Skeletal muscle tissue (tissue), 4 donors: ENCODE data around the gene NFIB. TPM values are rescaled to one million over a fixed set of nuclear protein-coding genes. Genes with fewer than 3 reads are reported as not detected.

Experiments used
- H3K27ac ChIP-seq: one replicate; pipeline ENCODE4 v1.7.0; 2013; ENCODE audit warnings: mild to moderate bottlenecking, low read depth, low read length, inconsistent platforms
- H3K27me3 ChIP-seq, 3 donors: one replicate each; pipeline ENCODE4 v1.7.0; 2013; ENCODE audit warnings: low read length in 3 of 3; ENCODE audit not compliant: control insufficient read depth in 3 of 3, insufficient read depth in 3 of 3
- H3K36me3 ChIP-seq, 3 donors: one replicate each; pipeline ENCODE4 v1.7.0; 2013; ENCODE audit warnings: low read length in 3 of 3; ENCODE audit not compliant: control insufficient read depth in 3 of 3, insufficient read depth in 3 of 3
- H3K4me1 ChIP-seq, 3 donors: one replicate each; pipeline ENCODE4 v1.7.0; 2013; ENCODE audit warnings: low read length in 3 of 3, mild to moderate bottlenecking in 3 of 3; ENCODE audit not compliant: control insufficient read depth in 3 of 3, insufficient read depth in 3 of 3
- H3K4me3 ChIP-seq, 3 donors: one replicate each; pipeline ENCODE4 v1.7.0; 2013; ENCODE audit warnings: low read length in 3 of 3
- H3K9ac ChIP-seq, 3 donors: one replicate each; pipeline ENCODE4 v1.7.0; 2013; ENCODE audit warnings: low read length in 3 of 3, mild to moderate bottlenecking in 3 of 3, moderate library complexity in 2 of 3, low read depth in 1 of 3
- H3K9me3 ChIP-seq, 3 donors: one replicate each; pipeline ENCODE4 v1.7.0; 2013; ENCODE audit warnings: low read length in 3 of 3; ENCODE audit not compliant: control insufficient read depth in 3 of 3
- total RNA-seq: library from RNA; depleted of rRNA; stranded (reverse); fragments of >200 nt; gene quantifications from one replicate; pipeline ENCODE4 v1.2.3, GENCODE V29; 2014
- donor health status: Osteomylitis.

Gene NFIB
- total RNA-seq, 1 donor from 2014 or later: 95.0 TPM

GRCh38 chr9:14056316-14056861 lies 257.6 kb downstream of the NFIB start:
- Histone ChIP-seq H3K4me1 (peaks cover 0 to 2% (median 0%) of the 10 kb centered on the region in 3 donors), H3K36me3 (no peaks in the 10 kb centered on the region), H3K27me3 (no peaks in the 10 kb centered on the region), H3K9ac (no peak overlapping the region), H3K4me3 (no peak overlapping the region), H3K27ac (no peak overlapping the region), H3K9me3 (no peaks in the 10 kb centered on the region)

- Histone ChIP-seq H3K9me3 (no peaks in the 10 kb centered on the region), H3K27ac (no peak overlapping the region), H3K4me3 (no peak overlapping the region), H3K4me1 (peaks cover 0 to 2% (median 0%) of the 10 kb centered on the region in 3 donors), H3K9ac (no peak overlapping the region), H3K36me3 (no peaks in the 10 kb centered on the region), H3K27me3 (no peaks in the 10 kb centered on the region)
Observed at GRCh38 chr9:14054096-14054495, 259.8 kb downstream of the NFIB start.

- Histone ChIP-seq H3K27me3 (no peaks in the 10 kb centered on the region), H3K9ac (no peak overlapping the region), H3K4me3 (no peak overlapping the region), H3K36me3 (no peaks in the 10 kb centered on the region), H3K9me3 (no peaks in the 10 kb centered on the region), H3K4me1 (peaks cover 0 to 2% (median 0%) of the 10 kb centered on the region in 3 donors), H3K27ac (no peak overlapping the region)
Observed at GRCh38 chr9:14052359-14052758, 261.6 kb downstream of the NFIB start.

GRCh38 chr9:14051419-14051818 lies 262.5 kb downstream of the NFIB start:
- no peaks in the 10 kb centered on the region for H3K36me3 ChIP-seq
- no peaks in the 10 kb centered on the region for H3K27me3 ChIP-seq
- no peak overlapping the region for H3K4me3 ChIP-seq
- no peak overlapping the region for H3K27ac ChIP-seq
- H3K4me1 ChIP-seq: peaks cover 0 to 1% (median 0%) of the 10 kb centered on the region in 3 donors
- H3K9ac ChIP-seq: no peak overlapping the region
- H3K9me3 ChIP-seq: no peaks in the 10 kb centered on the region

- H3K36me3 ChIP-seq: no peaks in the 10 kb centered on the region
- no peak overlapping the region for H3K27ac ChIP-seq
- no peaks in the 10 kb centered on the region for H3K9me3 ChIP-seq
- no peaks in the 10 kb centered on the region for H3K27me3 ChIP-seq
- H3K9ac ChIP-seq: no peak overlapping the region
- H3K4me3 ChIP-seq: no peak overlapping the region
- no peaks in the 10 kb centered on the region for H3K4me1 ChIP-seq
Observed at GRCh38 chr9:14043483-14043882, 270.5 kb downstream of the NFIB start.

- H3K27ac ChIP-seq: no peak overlapping the region
Observed at GRCh38 chr9:14037331-14037730, 276.6 kb downstream of the NFIB start.

GRCh38 chr9:14033067-14033466 lies 280.9 kb downstream of the NFIB start:
- H3K9ac ChIP-seq: no peak overlapping the region

More at GRCh38 chr9:14037331-14037730, 276.6 kb downstream of the NFIB start:
- Histone ChIP-seq H3K27me3 (no peaks in the 10 kb centered on the region), H3K4me1 (peaks cover 2 to 4% (median 3%) of the 10 kb centered on the region in 3 donors), H3K36me3 (no peaks in the 10 kb centered on the region), H3K9ac (no peak overlapping the region), H3K9me3 (no peaks in the 10 kb centered on the region), H3K4me3 (no peak overlapping the region)

More at GRCh38 chr9:14033067-14033466, 280.9 kb downstream of the NFIB start:
- no peaks in the 10 kb centered on the region for H3K36me3 ChIP-seq
- H3K4me3 ChIP-seq: no peak overlapping the region
- H3K4me1 ChIP-seq: peaks cover 22 to 25% (median 24%) of the 10 kb centered on the region in 3 donors
- H3K27me3 ChIP-seq: no peaks in the 10 kb centered on the region
- no peak overlapping the region for H3K27ac ChIP-seq
- H3K9me3 ChIP-seq: no peaks in the 10 kb centered on the region
